ENCODE measurements around the gene USP20. TPM values are rescaled to one million over a fixed set of nuclear protein-coding genes. Genes with fewer than 3 reads are reported as not detected.
"Not testable (repeated sequence)": the region's sequence is repeated elsewhere in the genome, so short reads cannot be mapped to it uniquely, and the experiment has no call there.

The USP20 gene
- total RNA-seq (10 to 100 TPM; 80.7 to 90.0 TPM), total RNA-seq (160 to 175 reads per million in 2 donors)

DNA sequence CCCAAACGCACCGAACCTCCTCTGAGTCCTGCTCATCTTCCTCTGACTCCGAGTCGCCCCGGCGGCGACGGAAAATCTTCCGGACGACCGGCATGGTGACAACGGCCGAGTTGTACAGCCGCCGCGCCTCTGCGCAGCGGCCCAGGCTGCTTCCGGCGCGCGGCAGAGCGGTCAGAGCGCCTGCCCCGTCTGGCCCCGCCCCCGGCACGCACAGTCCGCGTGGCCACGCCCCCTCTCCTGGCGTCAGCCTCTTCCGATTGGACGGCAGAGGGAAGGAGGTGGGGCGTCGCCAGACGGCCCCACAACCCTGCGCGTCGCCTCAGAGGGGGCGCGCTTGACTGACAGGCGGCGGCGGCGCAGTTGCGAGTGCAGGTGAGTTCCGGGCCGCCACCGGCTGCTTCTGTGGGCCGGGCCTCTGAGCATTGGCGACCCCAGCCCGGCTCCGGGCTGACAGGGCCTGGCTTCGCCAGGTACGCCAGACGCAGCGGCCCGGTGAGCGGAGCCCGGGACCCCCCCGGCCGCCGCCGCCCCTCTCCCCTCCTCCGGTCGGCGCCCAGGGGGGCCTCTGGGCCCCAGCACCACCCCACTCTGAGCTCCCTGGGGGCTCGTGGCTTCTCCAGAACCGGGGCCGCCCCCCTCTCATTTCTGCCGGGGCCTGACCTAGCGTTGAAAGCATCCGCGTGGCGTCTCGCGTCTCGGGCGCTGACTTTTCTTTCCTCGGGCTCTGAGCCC is at the start of gene USP20, which contains the start of gene C9orf78:
TSS of gene USP20 (plus strand) at position 331 of the 732 bp plus-strand sequence. CDS start 17,098 bp downstream, outside the sequence.
TSS of gene C9orf78 (minus strand) at position 148 of the 732 bp plus-strand sequence. CDS start at position 94, 54 bp downstream.
- DNase-seq = peak; percentile 98 to 99 (median 98)
- Mint-ChIP-seq H3K27me3 (no peaks in the 10 kb centered on the region), H3K4me1 (peaks cover 50% of the 10 kb centered on the region), H3K4me3 (peak within 1 kb of the TSS; percentile 97), H3K36me3 (ENCODE audit: low read depth) (peaks cover 6% of the 10 kb centered on the region), H3K27ac (peak within 1 kb of the TSS; percentile 96)
- no peaks in the 10 kb centered on the region for H3K9me3 ChIP-seq (ENCODE audit: control insufficient read depth, low read length, poor library complexity, severe bottlenecking)
- ATAC-seq = peak; percentile 94

DNA sequence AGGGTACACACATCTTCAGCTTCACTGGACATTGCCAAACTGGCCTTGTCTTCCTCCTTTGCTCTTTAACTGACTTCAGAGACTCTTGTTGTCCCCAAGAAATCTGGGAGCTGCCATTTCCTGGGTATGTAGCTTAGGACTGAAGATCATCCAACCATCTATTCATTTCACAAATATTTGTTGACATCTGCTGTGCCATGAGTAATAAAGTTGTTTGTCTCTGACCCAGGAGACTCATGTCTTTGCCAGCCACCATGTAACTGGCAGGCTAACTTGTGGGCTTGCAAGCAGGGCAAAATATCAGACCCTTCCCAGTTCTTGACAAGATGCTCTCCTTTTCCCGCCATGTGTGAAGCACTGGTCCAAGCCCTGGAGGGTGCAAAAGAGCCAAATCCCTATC is 49.4 kb upstream of the USP20 start:
- H3K27me3 Mint-ChIP-seq = peaks cover 22% of the 10 kb centered on the region
- H3K4me1 Mint-ChIP-seq = peaks cover 9% of the 10 kb centered on the region
- no peak for ATAC-seq

GRCh38 chr9:129786481-129786880 is 48.8 kb upstream of the USP20 start:
- H3K36me3 Mint-ChIP-seq (ENCODE audit: low read depth) = peaks cover 2% of the 10 kb centered on the region
- peaks cover 9% of the 10 kb centered on the region for H3K4me1 Mint-ChIP-seq

More for the DNA sequence above, 49.4 kb upstream of the USP20 start:
- H3K9me3 ChIP-seq (ENCODE audit: control insufficient read depth, low read length, poor library complexity, severe bottlenecking) = no peaks in the 10 kb centered on the region
- H3K4me3 Mint-ChIP-seq = no peak overlapping the region
- no peak for DNase-seq
- H3K36me3 Mint-ChIP-seq (ENCODE audit: low read depth) = peaks cover 2% of the 10 kb centered on the region
- no peak overlapping the region for H3K27ac Mint-ChIP-seq

GRCh38 chr9:129794549-129794948 is 40.7 kb upstream of the USP20 start:
- H3K4me1 Mint-ChIP-seq = peaks cover 5% of the 10 kb centered on the region
- H3K9me3 ChIP-seq (ENCODE audit: control insufficient read depth, low read length, poor library complexity, severe bottlenecking) = no peaks in the 10 kb centered on the region
- no peak for DNase-seq
- no peak overlapping the region for H3K27ac Mint-ChIP-seq
- no peak for ATAC-seq
- H3K36me3 Mint-ChIP-seq (ENCODE audit: low read depth) = no peaks in the 10 kb centered on the region
- no peak overlapping the region for H3K4me3 Mint-ChIP-seq
- no peaks in the 10 kb centered on the region for H3K27me3 Mint-ChIP-seq

More at GRCh38 chr9:129786481-129786880, 48.8 kb upstream of the USP20 start:
- Mint-ChIP-seq H3K4me3 (no peak overlapping the region), H3K27me3 (peaks cover 21% of the 10 kb centered on the region), H3K27ac (no peak overlapping the region)
- DNase-seq (no peak), ATAC-seq (no peak)
- H3K9me3 ChIP-seq (ENCODE audit: control insufficient read depth, low read length, poor library complexity, severe bottlenecking) = no peaks in the 10 kb centered on the region

- not testable (repeated sequence) for H3K27me3 Mint-ChIP-seq; H3K4me3 Mint-ChIP-seq; H3K36me3 Mint-ChIP-seq (ENCODE audit: low read depth); H3K9me3 ChIP-seq (ENCODE audit: control insufficient read depth, low read length, poor library complexity, severe bottlenecking); DNase-seq; H3K27ac Mint-ChIP-seq; H3K4me1 Mint-ChIP-seq; ATAC-seq
These were observed 39.2 kb upstream of the USP20 start for GRCh38 chr9:129796029-129796428.

GRCh38 chr9:129798973-129799372 is 36.3 kb upstream of the USP20 start:
- H3K36me3 Mint-ChIP-seq (ENCODE audit: low read depth) = no peaks in the 10 kb centered on the region
- no peak for DNase-seq
- ATAC-seq = no peak
- no peaks in the 10 kb centered on the region for H3K27me3 Mint-ChIP-seq
- no peak overlapping the region for H3K27ac Mint-ChIP-seq
- H3K4me1 Mint-ChIP-seq = peaks cover 2% of the 10 kb centered on the region
- no peaks in the 10 kb centered on the region for H3K9me3 ChIP-seq (ENCODE audit: control insufficient read depth, low read length, poor library complexity, severe bottlenecking)
- no peak overlapping the region for H3K4me3 Mint-ChIP-seq

DNA sequence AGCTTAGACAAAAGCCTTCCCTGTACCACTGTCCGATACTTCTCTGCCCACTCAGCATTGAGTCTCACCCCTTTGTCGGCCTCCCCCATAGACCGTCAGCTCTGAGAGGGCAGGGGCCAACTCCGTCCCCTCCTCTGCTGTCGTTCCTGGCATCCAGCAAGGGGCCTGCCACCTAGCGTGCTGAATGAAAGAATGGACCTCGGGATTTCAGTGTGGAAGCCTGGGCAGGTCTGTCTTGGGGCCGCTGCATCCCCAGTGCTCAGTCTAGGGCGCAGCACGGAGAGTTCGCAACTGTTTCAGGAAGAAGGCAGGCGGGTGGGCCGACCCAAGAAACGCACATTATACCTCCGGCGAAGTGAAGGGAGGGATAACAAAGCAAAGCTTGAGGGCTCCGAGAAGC is 33.8 kb upstream of the USP20 start:
- H3K4me1 Mint-ChIP-seq = peaks cover 16% of the 10 kb centered on the region
- H3K36me3 Mint-ChIP-seq (ENCODE audit: low read depth) = no peaks in the 10 kb centered on the region
- DNase-seq = no peak
- peak overlapping the region; percentile 76 for H3K4me3 Mint-ChIP-seq
- ATAC-seq = no peak
- H3K27me3 Mint-ChIP-seq = no peaks in the 10 kb centered on the region
- peak overlapping the region; percentile 60 for H3K27ac Mint-ChIP-seq
- no peaks in the 10 kb centered on the region for H3K9me3 ChIP-seq (ENCODE audit: control insufficient read depth, low read length, poor library complexity, severe bottlenecking)

- DNase-seq (peak; percentile 88 to 89 (median 88)), ATAC-seq (peak; percentile 93)
- no peaks in the 10 kb centered on the region for H3K9me3 ChIP-seq (ENCODE audit: control insufficient read depth, low read length, poor library complexity, severe bottlenecking)
- peaks cover 16% of the 10 kb centered on the region for H3K4me1 Mint-ChIP-seq
- peak within 1 kb of the TSS; percentile 75 for H3K27ac Mint-ChIP-seq
- no peaks in the 10 kb centered on the region for H3K36me3 Mint-ChIP-seq (ENCODE audit: low read depth)
- H3K4me3 Mint-ChIP-seq = peak within 1 kb of the TSS; percentile 87
- H3K27me3 Mint-ChIP-seq = no peaks in the 10 kb centered on the region
These were observed 32.2 kb upstream of the USP20 start, which contains the start of gene TOR1B for GRCh38 chr9:129802833-129803675. TSS of gene TOR1B (plus strand) at chr9:129803184. CDS start at chr9:129803213, 29 bp downstream.

DNA sequence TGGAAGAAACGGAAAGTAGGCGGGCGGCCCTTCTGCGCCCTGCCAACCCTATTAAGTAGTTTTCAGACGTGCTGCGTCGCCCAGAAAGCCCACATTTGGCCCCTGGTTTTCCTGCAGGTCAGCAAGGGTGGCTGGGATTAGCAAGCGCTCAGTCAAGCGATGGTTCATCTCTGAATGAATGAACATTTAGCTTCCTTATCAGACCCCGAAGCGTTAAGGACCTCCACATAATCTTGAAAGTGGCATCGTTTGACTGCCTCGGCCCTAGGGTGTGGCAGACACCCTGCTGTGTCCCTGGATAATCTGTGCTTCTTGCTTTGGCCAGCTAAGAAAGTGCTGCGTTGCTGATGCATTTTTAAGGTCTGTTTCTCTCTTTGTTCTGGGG is 31.6 kb upstream of the USP20 start:
- Mint-ChIP-seq H3K27me3 (no peaks in the 10 kb centered on the region), H3K4me1 (peaks cover 16% of the 10 kb centered on the region), H3K27ac (no peak overlapping the region), H3K4me3 (peak overlapping the region; percentile 87), H3K36me3 (ENCODE audit: low read depth) (no peaks in the 10 kb centered on the region)
- no peak for ATAC-seq
- DNase-seq = no peak
- no peaks in the 10 kb centered on the region for H3K9me3 ChIP-seq (ENCODE audit: control insufficient read depth, low read length, poor library complexity, severe bottlenecking)

- DNase-seq = no peak
- Mint-ChIP-seq H3K4me1 (peaks cover 18% of the 10 kb centered on the region), H3K4me3 (peak overlapping the region; percentile 41), H3K27me3 (no peaks in the 10 kb centered on the region), H3K36me3 (ENCODE audit: low read depth) (no peaks in the 10 kb centered on the region), H3K27ac (no peak overlapping the region)
- no peak for ATAC-seq
- H3K9me3 ChIP-seq (ENCODE audit: control insufficient read depth, low read length, poor library complexity, severe bottlenecking) = no peaks in the 10 kb centered on the region
These were observed 29.2 kb upstream of the USP20 start for GRCh38 chr9:129806061-129806460.

DNA sequence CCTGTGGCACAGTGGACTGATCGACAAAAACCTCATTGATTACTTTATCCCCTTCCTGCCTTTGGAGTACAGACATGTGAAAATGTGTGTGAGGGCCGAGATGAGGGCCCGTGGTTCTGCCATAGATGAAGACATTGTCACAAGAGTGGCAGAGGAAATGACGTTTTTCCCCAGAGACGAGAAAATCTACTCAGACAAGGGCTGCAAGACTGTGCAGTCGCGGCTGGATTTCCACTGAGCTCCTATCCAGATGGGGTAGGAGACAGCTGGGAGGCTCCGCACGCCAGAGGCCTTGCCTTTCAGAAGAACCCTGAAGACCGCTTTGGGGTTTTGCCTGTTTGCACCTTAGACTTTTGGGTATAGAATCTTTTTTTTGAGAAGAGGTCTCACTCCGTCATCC is 25.9 kb upstream of the USP20 start:
- Mint-ChIP-seq H3K27me3 (no peaks in the 10 kb centered on the region), H3K36me3 (ENCODE audit: low read depth) (no peaks in the 10 kb centered on the region), H3K4me1 (peaks cover 15% of the 10 kb centered on the region), H3K27ac (no peak overlapping the region), H3K4me3 (no peak overlapping the region)
- no peaks in the 10 kb centered on the region for H3K9me3 ChIP-seq (ENCODE audit: control insufficient read depth, low read length, poor library complexity, severe bottlenecking)
- DNase-seq = no peak
- no peak for ATAC-seq

GRCh38 chr9:129810116-129810515 is 25.1 kb upstream of the USP20 start:
- no peaks in the 10 kb centered on the region for H3K9me3 ChIP-seq (ENCODE audit: control insufficient read depth, low read length, poor library complexity, severe bottlenecking)
- H3K4me3 Mint-ChIP-seq = no peak overlapping the region
- no peak for ATAC-seq
- H3K27me3 Mint-ChIP-seq = no peaks in the 10 kb centered on the region
- H3K27ac Mint-ChIP-seq = no peak overlapping the region
- peaks cover 13% of the 10 kb centered on the region for H3K4me1 Mint-ChIP-seq
- no peaks in the 10 kb centered on the region for H3K36me3 Mint-ChIP-seq (ENCODE audit: low read depth)
- DNase-seq = no peak

- no peaks in the 10 kb centered on the region for H3K27me3 Mint-ChIP-seq
- H3K9me3 ChIP-seq (ENCODE audit: control insufficient read depth, low read length, poor library complexity, severe bottlenecking) = no peaks in the 10 kb centered on the region
- H3K4me1 Mint-ChIP-seq = peaks cover 10% of the 10 kb centered on the region
- no peak overlapping the region for H3K4me3 Mint-ChIP-seq
- H3K27ac Mint-ChIP-seq = no peak overlapping the region
- ATAC-seq (no peak), DNase-seq (no peak)
- peaks cover under 1% of the 10 kb centered on the region for H3K36me3 Mint-ChIP-seq (ENCODE audit: low read depth)
These were observed 24.5 kb upstream of the USP20 start for GRCh38 chr9:129810788-129811187.

All from T-helper 17 cell (primary cell).